IPS DF 19.7 (cell line): ENCODE measurements around the gene TNS3.
"Not testable (repeated sequence)": the region's sequence is repeated elsewhere in the genome, so short reads cannot be mapped to it uniquely, and the experiment has no call there.

Experiments used
- DNase-seq: peaks from one replicate; pipeline ENCODE4 v3.0.0-alpha.2; 2013; ENCODE audit warnings: low read depth, low spot score

Gene TNS3

DNA sequence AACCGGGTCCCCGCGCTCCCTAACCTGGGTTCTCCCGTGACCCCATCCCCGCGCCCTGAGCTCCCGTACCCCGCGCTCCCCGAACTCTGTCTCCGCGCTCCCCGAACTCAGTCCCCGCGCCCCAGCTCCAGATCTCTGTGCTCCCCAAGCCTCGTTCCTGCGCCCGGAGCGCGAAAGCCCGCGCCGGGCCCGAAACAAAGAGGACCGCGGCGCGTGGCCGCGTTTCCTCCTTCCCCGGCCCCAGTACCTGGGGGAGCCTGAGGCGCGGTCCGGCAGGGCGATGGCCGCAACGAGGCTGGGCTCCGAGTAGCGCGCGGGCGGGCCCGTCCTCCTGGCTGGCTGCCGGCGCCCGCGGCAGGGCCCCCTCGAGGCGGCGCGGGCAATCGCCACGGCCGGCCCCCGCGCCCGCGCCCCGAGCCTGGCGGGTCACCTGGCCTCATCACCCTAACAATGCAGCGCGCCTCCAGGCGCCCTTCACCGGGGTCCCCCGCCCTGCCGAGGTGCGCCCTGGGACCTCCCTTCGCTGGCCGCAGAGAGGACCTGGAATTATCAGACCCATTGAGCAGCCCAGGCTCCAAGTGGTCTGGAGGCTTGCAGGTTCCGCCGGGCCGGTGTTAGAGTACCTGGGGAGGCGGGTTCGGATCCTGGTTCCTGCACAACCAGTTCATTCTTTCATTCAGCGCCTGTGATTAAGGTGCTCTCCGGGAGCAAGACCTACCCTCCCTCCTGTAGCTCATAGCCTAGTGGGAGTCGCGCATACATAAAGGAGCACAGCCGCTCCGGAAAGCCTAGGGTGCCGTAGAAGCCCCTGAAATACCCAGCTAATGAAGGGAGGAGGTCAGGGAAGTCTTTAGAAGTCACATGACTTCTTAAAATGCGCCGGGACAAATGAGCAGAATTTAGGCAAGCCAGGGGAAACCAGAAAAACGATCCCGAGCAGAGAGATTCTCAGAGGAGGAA is at the start of gene TNS3:
Gene TNS3 (minus strand): TSS at position 308 of the 960 bp plus-strand sequence. CDS start 142,475 bp downstream, outside the sequence.
- DNase-seq, result no peak

GRCh38 chr7:47631711-47632110 is 49.8 kb upstream of the TNS3 start:
- DNase-seq, result no peak

DNA sequence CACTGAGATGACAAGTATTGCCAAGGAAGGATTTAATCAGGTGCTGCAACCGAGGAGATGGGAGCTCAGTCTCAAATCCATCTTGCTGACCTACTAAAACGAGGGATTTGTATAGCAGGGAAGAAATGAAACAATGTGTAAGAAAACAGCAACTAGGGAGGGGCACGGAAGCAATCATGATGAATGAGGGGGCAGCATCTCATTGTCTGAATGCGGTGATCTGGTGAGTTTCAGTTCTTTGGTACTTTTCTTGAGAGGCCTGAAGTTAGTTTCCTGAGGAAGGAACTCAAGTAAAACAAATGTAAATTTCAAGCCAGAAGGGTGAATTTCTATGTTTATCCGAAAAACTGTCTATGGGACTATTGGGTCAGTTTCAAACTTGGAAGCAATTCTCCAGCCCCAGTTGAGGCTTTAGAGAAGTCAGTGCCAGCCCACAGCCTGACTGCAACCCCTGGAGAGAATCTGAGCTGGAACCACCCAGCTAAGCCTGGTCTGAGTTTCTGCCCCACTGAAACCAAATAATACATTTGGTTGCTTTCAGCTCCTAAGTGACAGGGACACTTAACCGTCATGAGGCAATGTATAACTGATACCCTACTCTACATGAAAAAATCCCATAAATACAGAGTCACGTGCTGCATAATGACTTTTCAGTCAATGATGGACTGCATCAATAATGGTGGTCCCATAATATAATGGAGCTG is 45.8 kb upstream of the TNS3 start:
- no peak for DNase-seq

DNA sequence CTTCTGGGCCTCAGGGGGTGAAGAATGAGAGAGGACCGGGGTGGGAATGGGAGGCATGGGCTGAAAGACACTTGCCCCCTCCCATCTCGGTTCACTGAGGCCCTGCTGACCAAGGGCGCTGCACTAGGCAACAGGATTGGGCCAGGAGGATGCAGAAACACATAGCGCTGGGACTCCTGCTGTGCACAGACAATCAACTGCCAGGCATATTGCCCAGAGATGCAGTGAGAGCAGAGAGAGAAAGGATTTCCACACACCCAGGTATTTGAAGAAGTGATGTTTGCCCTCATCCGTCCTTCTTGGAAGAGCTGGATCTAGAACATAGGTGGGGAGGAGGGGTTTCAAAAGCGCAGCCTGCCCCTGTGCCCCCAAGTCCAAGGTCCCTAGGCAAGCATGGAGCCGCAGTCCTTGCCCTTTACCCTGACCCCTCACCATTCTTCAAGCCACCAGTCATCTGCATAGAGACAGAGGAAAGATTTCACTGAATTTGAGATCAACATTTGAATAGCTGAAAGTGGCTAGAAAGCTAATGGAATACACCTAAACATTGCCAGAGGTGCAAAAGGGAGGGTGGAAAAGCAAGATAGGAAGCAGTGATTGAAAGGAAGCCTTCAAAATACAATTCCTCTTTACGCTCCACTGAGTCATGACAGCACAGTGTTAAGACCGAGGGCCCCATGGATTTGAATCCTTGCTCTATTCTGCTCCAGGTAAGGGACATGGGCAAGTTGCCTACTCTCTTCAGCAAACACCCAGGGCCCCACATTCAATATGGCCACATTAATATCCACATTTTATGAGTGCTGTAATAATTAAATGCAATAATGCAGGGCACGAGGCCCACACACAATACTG is 44.2 kb upstream of the TNS3 start:
- no peak for DNase-seq

DNA sequence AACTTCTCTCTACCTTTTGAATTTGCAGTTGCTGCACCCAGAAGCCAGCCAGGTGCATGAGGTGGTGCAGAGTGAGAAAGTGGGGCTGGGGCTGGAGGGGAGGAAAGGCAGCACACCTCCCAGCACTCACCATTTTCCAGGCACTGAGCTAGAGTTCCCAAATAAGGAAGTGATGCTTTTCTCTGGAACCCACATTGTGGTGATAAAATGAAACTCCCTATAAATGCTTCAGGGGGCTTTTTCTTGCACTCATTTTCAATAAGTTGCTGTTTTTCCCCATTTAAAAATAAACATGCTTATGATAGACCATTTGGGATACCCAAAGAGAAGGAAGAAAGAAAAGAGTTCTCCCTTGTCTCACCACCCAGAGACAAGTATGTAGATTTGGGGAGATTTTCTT is 42.8 kb upstream of the TNS3 start:
- DNase-seq, result no peak

- no peak for DNase-seq
Observed at GRCh38 chr7:47622946-47623640, 41.2 kb upstream of the TNS3 start.

DNA sequence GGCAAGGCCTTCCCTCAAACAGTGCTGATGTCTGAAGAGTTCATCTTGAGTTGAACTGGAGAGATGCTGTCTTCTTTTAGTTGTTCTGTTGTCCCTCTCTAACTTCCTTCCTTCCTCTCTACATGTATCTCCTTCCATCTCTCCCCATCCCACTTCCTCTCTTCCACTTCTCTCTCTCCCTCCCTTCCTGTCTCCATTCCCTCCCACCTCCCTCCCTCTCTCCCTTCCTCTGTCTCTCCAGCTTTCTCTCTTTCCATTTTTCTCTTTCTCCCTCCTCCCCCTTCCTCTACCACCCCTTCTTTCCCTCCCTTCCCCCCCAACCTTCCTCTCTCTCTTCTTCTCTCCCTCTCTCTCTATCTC is 40.7 kb upstream of the TNS3 start:
- no peak for DNase-seq

- DNase-seq, result no peak
Observed at GRCh38 chr7:47621979-47622561, 40.2 kb upstream of the TNS3 start.

DNA sequence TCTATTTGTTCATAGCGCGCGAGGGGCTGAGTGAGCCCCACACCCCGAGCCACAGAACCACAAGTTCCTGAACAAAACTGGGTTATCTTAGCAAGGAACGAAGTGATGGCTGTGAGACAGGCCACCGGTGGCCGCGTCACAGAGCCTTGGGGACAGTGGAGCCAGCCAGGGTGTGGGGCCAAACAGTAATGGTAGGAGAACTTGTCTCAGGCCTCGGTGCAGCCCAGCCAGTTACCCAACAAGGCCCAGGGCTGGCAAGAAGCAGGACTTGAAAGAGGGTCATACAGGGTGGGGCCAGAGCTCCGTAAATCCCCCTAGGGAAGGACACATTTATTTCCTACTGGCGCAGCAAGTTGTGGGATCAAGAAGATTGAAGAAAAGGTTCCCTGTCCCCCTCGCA is 39.4 kb upstream of the TNS3 start:
- DNase-seq, result no peak

- no peak for DNase-seq
Observed at GRCh38 chr7:47619806-47620205, 37.9 kb upstream of the TNS3 start.

GRCh38 chr7:47617131-47617530 is 35.2 kb upstream of the TNS3 start:
- no peak for DNase-seq

- DNase-seq, result no peak
Observed at GRCh38 chr7:47614450-47614849, 32.5 kb upstream of the TNS3 start.

GRCh38 chr7:47611045-47611511 is 29.2 kb upstream of the TNS3 start:
- no peak for DNase-seq

- DNase-seq, result no peak
Observed at GRCh38 chr7:47610506-47611044, 28.7 kb upstream of the TNS3 start.

DNA sequence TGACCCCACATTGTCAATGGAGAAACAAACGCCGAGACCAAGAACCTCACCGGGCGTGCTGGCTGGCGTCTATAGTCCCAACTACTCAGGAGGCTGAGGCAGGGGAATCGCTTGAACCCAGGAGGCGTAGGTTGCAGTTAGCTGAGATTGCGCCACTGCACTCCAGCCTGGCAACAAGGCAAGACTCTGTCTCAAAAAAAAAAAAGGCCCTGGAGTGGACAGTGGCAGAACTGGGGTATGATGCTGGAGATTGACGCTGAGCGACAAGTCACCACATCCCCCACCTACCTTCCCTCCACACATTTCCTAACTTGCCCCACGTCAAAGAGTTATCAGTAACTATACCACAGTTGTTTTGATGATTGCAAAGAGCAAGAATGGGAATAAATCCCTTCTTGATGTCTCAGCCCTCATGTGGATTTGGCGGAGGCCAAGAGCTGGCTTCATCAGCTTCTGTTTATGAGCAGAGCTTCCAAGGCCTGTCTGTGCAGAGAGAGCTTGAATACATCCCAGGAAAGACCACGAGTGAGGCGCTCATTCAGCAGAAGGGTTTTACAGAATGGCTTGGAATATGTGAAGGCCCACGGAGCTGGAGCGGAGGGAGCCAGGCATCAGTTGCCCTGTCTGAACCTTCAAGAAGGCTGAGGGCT is 28.0 kb upstream of the TNS3 start:
- no peak for DNase-seq

GRCh38 chr7:47606593-47607046 is 24.7 kb upstream of the TNS3 start:
- not testable (repeated sequence) for DNase-seq

DNA sequence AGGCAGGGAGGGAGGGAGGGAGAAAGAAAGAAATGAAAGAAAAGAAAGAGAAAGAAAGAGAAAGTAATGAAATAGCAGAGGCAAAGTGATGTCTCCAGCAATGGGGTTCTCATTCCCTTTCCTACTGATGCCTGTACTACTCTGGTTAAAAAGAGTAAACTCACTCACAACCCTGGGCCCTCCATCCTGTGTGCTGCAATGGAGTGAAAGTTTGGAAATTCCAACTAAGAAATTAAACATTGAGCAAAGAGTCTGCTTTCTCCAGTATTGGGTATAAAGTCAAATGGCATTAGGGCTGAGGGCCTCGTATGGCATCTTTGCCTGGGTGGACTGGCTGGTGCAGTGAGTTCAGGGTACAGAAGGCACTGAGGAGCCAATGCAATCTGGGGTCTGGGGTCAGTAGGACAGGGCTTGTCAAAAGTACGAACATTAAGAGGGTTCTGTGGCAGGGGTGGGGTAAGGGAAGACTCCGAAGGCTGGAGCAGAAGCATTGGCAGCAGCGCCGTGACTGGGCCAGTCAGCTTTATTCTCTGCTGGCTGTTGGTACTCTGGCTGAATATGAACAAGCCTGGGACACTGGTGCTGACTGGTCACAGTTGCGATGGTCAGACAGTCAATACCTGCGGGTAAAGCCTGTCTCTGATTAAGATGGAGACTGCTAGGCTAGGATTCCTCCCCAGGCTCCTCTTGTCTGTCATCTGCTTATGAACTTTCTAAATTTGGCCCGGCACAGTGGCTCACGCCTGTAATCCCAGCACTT is 24.1 kb upstream of the TNS3 start:
- no peak for DNase-seq

DNA sequence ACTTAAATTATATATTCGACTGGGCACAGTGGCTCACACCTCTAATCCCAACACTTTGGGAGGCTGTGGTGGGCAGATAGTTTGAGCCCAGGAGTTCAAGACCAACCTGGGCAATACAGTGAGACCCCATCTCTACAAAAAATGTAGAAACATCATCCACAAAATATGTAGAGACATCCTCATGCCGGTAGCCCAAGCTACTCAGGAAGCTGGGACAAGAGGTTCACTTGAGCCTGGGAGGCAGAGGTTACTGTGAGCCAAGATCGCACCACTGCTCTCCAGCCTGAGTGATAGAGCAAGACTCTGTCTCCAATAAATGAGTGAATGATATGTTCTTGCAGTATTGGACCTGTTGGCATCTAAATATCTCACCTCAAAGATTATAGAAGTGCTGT is 22.6 kb upstream of the TNS3 start:
- DNase-seq, result no peak
